ENCODE measurements around the gene SNCA. TPM values are rescaled to one million over a fixed set of nuclear protein-coding genes. Genes with fewer than 3 reads are reported as not detected.

Gene SNCA
- total and polyA plus RNA-seq, 2 of the 8 experiments (the other 6 are each of a cell fraction or from before 2014, with no cell fraction given): 8.5 to 16.8 TPM

DNA sequence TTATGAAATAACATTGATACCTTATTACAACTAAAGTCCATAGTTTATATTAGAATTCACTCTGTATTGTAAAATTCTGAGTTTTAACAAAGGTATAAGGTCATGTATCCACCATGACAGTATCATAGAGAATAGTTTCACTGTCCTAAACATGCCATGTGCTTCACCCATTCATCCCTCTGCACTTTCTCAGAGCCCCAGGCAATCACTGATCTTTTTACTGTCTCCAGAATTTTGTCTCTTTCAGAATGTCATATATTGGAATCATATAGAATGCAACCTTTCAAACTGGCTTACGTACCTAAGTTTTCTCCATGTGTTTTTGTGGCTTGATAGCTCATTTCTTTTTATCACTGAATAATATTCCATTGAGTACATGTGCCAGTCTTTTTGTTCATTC, 33.9 kb downstream of the SNCA start:
- no peaks in the 10 kb centered on the region for H3K23me2 ChIP-seq (ENCODE audit: low read depth, low read length)
- H3K9me3 ChIP-seq (ENCODE audit: insufficient read depth in 2 of 2, low read depth in 1 of 2, low read length in 1 of 2): no peaks in the 10 kb centered on the region
- H2BK15ac ChIP-seq (ENCODE audit: low read length): no peak overlapping the region
- H3K18ac ChIP-seq (ENCODE audit: extremely low read depth, low read length): no peak overlapping the region
- ChIA-PET CTCF (ENCODE audit: partially characterized antibody) (interaction anchor here (0.6 kb wide), 1 partner anchor 35 kb away, joined by 3 read pairs; no protein-coding TSS in a partner anchor), POLR2A (ENCODE audit: partially characterized antibody) (no interaction called here)
- no peak overlapping the region for H2BK12ac ChIP-seq (ENCODE audit: low read depth, low read length)
- H2BK20ac ChIP-seq (ENCODE audit: low read length): no peak overlapping the region
- no peak overlapping the region for H2AFZ ChIP-seq (ENCODE audit: low read length)
- no peak for DNase-seq (ENCODE audit: low read depth in 1 of 2, low spot score in 2 of 2)
- H3K79me2 ChIP-seq (ENCODE audit: control insufficient read depth in 1 of 2, insufficient read depth in 2 of 2, low read length in 2 of 2): no peaks in the 10 kb centered on the region
- no peak overlapping the region for H3K27ac ChIP-seq (ENCODE audit: low read depth, low read length)
- no peak overlapping the region for H2BK120ac ChIP-seq (replicated peaks; ENCODE audit: low read depth, low read length)
- no peak overlapping the region for H3K4ac ChIP-seq (replicated peaks; ENCODE audit: insufficient read length, low read depth, low read length)
- H2BK5ac ChIP-seq (ENCODE audit: low read depth, low read length): no peak overlapping the region
- no peak overlapping the region for H2AK5ac ChIP-seq (ENCODE audit: low read depth, low read length)
- no peak overlapping the region for H3K4me2 ChIP-seq (ENCODE audit: insufficient read depth in 1 of 2, low read depth in 2 of 2, low read length in 2 of 2)
- 100% methylated on average over 1 of the region's 1 CpG; no CpG with 5 or more reads in 1 of the 2 experiments for WGBS, 2 experiments (ENCODE audit: extremely low coverage in 1 of 2, insufficient coverage in 1 of 2, insufficient read length in 1 of 2, insufficient replicate concordance in 2 of 2, low coverage in 1 of 2, low lambda C conversion rate in 2 of 2, missing lambda C conversion rate in 1 of 2)
- no peaks in the 10 kb centered on the region for H3K27me3 ChIP-seq (replicated peaks in 1 of 4; ENCODE audit: control insufficient read depth in 3 of 4, extremely low read depth in 1 of 4, insufficient read depth in 3 of 4, low read length in 3 of 4)
- H3K14ac ChIP-seq (ENCODE audit: insufficient read length): no peak overlapping the region
- H3K56ac ChIP-seq (replicated peaks; ENCODE audit: insufficient read length, low read depth, low read length): no peak overlapping the region
- no peaks in the 10 kb centered on the region for H4K20me1 ChIP-seq (replicated peaks in 1 of 2; ENCODE audit: control insufficient read depth in 1 of 2, insufficient read depth in 2 of 2, low read length in 2 of 2)
- no peaks in the 10 kb centered on the region for H3K4me1 ChIP-seq (replicated peaks in 1 of 4; ENCODE audit: control insufficient read depth in 3 of 4, insufficient read depth in 4 of 4, low read length in 3 of 4)
- H4K8ac ChIP-seq (ENCODE audit: extremely low read depth, insufficient read depth, low read length): no peak overlapping the region
- H4K5ac ChIP-seq (ENCODE audit: insufficient read length, low read depth, low read length): no peak overlapping the region
- H3K36me3 ChIP-seq (ENCODE audit: control insufficient read depth in 2 of 4, insufficient read depth in 4 of 4, low read length in 3 of 4): no peaks in the 10 kb centered on the region
- no peak for FAIRE-seq
- no peak overlapping the region for H4K91ac ChIP-seq (replicated peaks; ENCODE audit: insufficient read length, low read length)
- H3K9ac ChIP-seq (replicated peaks in 1 of 4; ENCODE audit: extremely low read depth in 1 of 4, low read depth in 3 of 4, low read length in 3 of 4): no peak overlapping the region
- no peak overlapping the region for H3K4me3 ChIP-seq (ENCODE audit: extremely low read depth in 1 of 4, insufficient read depth in 2 of 4, low read depth in 3 of 4, low read length in 4 of 4)
- H3K79me1 ChIP-seq (ENCODE audit: low read depth, low read length): no peaks in the 10 kb centered on the region
- no peak overlapping the region for H3K23ac ChIP-seq (ENCODE audit: insufficient read length)
- TF ChIP-seq POLR2AphosphoS5 (IDR thresholded peaks at IDR 0.05; ENCODE audit: low read depth, low read length): no peak
- TF ChIP-seq SAP30 (IDR thresholded peaks at IDR 0.05; ENCODE audit: insufficient read depth, insufficient replicate concordance, low read length): no peak
- TF ChIP-seq SP2 (IDR thresholded peaks at IDR 0.05; ENCODE audit: low read length): no peak
- TF ChIP-seq RXRA (IDR thresholded peaks at IDR 0.05; ENCODE audit: insufficient read depth, low read depth, low read length): no peak
- TF ChIP-seq, protein P1, sequence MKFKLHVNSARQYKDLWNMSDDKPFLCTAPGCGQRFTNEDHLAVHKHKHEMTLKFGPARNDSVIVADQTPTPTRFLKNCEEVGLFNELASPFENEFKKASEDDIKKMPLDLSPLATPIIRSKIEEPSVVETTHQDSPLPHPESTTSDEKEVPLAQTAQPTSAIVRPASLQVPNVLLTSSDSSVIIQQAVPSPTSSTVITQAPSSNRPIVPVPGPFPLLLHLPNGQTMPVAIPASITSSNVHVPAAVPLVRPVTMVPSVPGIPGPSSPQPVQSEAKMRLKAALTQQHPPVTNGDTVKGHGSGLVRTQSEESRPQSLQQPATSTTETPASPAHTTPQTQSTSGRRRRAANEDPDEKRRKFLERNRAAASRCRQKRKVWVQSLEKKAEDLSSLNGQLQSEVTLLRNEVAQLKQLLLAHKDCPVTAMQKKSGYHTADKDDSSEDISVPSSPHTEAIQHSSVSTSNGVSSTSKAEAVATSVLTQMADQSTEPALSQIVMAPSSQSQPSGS (IDR thresholded peaks at IDR 0.05; ENCODE audit: low read length): no peak
- TF ChIP-seq CEBPB (IDR thresholded peaks at IDR 0.05; ENCODE audit: low read depth, low read length): no peak
- no peak for TF ChIP-seq RAD21 (IDR thresholded peaks at IDR 0.05 in 1 of 2, conservative IDR thresholded peaks at IDR 0.05 in 1 of 2; ENCODE audit: low read depth in 2 of 2, low read length in 2 of 2)
- TF ChIP-seq SP4 (IDR thresholded peaks at IDR 0.05; ENCODE audit: low read length): no peak
- no peak for TF ChIP-seq SIRT6 (IDR thresholded peaks at IDR 0.05; ENCODE audit: low read length)
- TF ChIP-seq CREB1 (IDR thresholded peaks at IDR 0.05): no peak
- TF ChIP-seq YY1 (IDR thresholded peaks at IDR 0.05; ENCODE audit: low read depth, low read length): no peak
